ENCODE measurements around the gene ERVH48-1. TPM values are rescaled to one million over a fixed set of nuclear protein-coding genes. Genes with fewer than 3 reads are reported as not detected.

Gene ERVH48-1
- total RNA-seq, 4 donors from 2014 or later: not detected

DNA sequence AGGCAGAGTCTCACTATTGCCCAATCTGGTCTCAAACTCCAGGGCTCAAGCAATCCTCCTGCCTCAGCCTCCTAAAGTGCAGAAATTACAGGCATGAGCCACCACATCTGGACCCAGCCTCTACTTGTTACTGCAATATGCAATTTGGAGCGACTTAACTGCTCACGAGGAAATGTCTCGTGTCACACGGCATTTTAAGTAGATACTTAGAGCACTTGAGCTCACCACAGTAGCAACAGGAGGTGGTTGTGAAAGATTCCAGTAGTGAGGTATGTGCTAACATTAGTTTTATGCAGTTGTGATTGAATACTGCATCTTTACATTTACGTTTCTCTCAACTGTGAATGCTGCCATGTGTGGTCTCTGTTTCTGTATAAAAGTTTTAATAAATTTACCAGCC, 38.1 kb downstream of the ERVH48-1 start:
- peaks cover 0 to 2% of the 10 kb centered on the region in 2 donors for H3K4me1 ChIP-seq
- H3K36me3 ChIP-seq: no peaks in the 10 kb centered on the region
- no peak for ATAC-seq
- no peaks in the 10 kb centered on the region for H3K27me3 ChIP-seq
- TF ChIP-seq POLR2A (IDR thresholded peaks at IDR 0.05): no peak
- TF ChIP-seq, protein P1, sequence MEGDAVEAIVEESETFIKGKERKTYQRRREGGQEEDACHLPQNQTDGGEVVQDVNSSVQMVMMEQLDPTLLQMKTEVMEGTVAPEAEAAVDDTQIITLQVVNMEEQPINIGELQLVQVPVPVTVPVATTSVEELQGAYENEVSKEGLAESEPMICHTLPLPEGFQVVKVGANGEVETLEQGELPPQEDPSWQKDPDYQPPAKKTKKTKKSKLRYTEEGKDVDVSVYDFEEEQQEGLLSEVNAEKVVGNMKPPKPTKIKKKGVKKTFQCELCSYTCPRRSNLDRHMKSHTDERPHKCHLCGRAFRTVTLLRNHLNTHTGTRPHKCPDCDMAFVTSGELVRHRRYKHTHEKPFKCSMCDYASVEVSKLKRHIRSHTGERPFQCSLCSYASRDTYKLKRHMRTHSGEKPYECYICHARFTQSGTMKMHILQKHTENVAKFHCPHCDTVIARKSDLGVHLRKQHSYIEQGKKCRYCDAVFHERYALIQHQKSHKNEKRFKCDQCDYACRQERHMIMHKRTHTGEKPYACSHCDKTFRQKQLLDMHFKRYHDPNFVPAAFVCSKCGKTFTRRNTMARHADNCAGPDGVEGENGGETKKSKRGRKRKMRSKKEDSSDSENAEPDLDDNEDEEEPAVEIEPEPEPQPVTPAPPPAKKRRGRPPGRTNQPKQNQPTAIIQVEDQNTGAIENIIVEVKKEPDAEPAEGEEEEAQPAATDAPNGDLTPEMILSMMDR (IDR thresholded peaks at IDR 0.05 in 4 of 5, conservative IDR thresholded peaks at IDR 0.05 in 1 of 5): no peak
- no peak overlapping the region for H3K27ac ChIP-seq
- in situ Hi-C loops (cut with MboI; ENCODE audit: low sequenced_read_pairs in 4 of 4) (loop anchor here in 1 of 4 donors (25.0 kb wide), 1 partner anchor 100 kb away; no protein-coding TSS in a partner anchor), intact Hi-C loops (cut with DNase I; ENCODE audit: low total_unique reads) (no loop called here)
- no peak for DNase-seq
- H3K9me3 ChIP-seq: no peaks in the 10 kb centered on the region
- no peak overlapping the region for H3K4me3 ChIP-seq

DNA sequence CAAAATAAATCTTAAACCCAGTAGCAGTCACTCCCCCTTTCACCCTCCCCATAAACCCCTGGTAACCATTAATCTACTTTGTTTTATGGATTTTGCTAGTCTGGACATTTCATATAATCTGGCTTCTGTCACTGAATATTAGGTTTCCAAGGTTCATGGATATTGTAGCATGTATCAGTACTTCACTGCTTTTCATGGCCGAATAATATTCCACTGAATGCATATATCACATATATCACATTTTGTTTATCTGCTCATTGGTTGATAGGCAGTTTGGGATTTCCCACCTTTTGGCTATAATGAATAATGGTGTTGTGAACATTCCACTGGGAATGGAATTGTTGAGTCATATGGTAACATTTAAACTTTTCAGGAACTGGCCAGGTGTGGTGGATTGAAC, 41.5 kb downstream of the ERVH48-1 start:
- DNase-seq (no peak), ATAC-seq (no peak)
- Histone ChIP-seq H3K4me1 (peaks cover 9% of the 10 kb centered on the region in 2 donors), H3K27ac (no peak overlapping the region), H3K36me3 (no peaks in the 10 kb centered on the region), H3K4me3 (no peak overlapping the region), H3K9me3 (no peaks in the 10 kb centered on the region), H3K27me3 (no peaks in the 10 kb centered on the region)
- in situ Hi-C loops (cut with MboI; ENCODE audit: low sequenced_read_pairs in 4 of 4): loop anchor here in 1 of 4 donors (25.0 kb wide), 1 partner anchor 97 kb away; no protein-coding TSS in a partner anchor
- TF ChIP-seq, protein P1 (IDR thresholded peaks at IDR 0.05 in 4 of 5, conservative IDR thresholded peaks at IDR 0.05 in 1 of 5): no peak
- TF ChIP-seq POLR2A (IDR thresholded peaks at IDR 0.05): no peak
- intact Hi-C loops (cut with DNase I; ENCODE audit: low total_unique reads): no loop called here

DNA sequence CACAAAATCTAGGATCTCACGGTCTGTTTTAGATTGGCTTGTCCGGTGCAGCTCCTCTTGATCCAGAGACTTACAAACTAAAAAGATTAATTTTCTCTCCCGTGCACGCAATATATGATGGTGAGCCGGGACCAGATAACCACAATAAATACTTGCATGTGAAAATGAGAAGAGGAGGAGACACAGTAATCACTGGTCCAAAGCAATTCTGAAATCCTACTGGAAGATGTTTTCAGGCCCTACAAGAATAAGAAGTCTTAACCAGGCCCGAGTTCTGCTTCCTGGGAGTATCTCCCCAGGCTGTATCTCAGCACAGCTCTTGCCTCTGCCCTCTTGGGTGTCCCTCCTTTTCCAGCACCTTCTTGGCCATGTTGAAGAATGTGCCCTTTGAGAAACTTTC, 45.1 kb downstream of the ERVH48-1 start:
- peak overlapping the region in 3 of 4 donors; percentile 90 to 94 (median 90) for H3K4me3 ChIP-seq
- H3K27ac ChIP-seq: peak overlapping the region in 2 of 4 donors; percentile 81 to 97
- no peaks in the 10 kb centered on the region for H3K27me3 ChIP-seq
- TF ChIP-seq POLR2A (IDR thresholded peaks at IDR 0.05): no peak
- TF ChIP-seq, protein P1 (IDR thresholded peaks at IDR 0.05 in 4 of 5, conservative IDR thresholded peaks at IDR 0.05 in 1 of 5): no peak
- no peak for DNase-seq
- in situ Hi-C loops (cut with MboI; ENCODE audit: low sequenced_read_pairs in 4 of 4) (loop anchor here in 1 of 4 donors (25.0 kb wide), 1 partner anchor 93 kb away; no protein-coding TSS in a partner anchor), intact Hi-C loops (cut with DNase I; ENCODE audit: low total_unique reads) (no loop called here)
- peaks cover 0 to 12% of the 10 kb centered on the region in 2 donors for H3K36me3 ChIP-seq
- H3K9me3 ChIP-seq: no peaks in the 10 kb centered on the region
- ATAC-seq: no peak
- peaks cover 17% of the 10 kb centered on the region in 2 donors for H3K4me1 ChIP-seq

DNA sequence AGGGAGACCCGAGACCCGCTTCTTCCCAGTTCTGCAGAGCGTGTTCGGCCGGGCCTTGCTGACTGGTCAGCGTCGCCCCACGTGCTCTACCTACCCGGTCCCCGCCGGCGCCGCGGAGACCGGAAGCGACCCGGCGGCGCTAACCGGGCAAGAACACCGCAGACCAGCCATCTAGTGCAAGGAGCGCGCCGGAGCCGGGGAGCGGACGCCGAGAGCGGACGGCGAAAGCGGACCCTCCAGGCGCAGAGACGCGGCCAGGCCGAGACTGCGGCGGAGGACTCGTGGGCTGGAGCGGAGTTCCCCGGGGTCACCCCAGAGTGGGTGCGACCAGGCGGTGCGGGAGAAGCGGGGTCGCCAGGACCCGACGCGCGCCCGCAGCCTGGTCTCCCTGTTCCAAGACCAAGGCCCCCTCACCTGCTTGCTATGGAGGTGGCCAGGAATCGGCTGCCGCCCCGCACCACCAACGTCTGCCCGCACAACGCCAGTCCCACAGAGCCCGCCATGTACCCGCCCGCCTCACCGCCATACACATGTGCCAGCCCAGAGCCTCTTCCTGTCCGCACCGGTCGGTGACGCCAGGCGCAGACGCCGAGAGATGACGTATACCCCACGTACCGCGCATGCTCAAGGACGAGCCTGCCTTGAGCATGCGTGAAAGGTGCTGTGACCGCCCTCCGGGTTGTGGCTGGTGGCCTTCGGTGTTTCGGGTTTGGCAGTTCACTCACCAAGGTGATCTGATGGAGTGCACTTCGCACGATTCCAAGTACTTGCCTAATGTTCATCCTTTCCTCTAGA, 46.2 kb downstream of the ERVH48-1 start, which contains the start of gene WDR4:
Gene WDR4 (minus strand): TSS at position 547 of the 795 bp plus-strand sequence. CDS start 44 bp downstream, at position 503.
- Histone ChIP-seq H3K36me3 (peaks cover 0 to 23% of the 10 kb centered on the region in 2 donors), H3K9me3 (no peaks in the 10 kb centered on the region), H3K27ac (peak within 1 kb of the TSS; percentile 81 to 97 (median 90)), H3K4me3 (peak within 1 kb of the TSS; percentile 86 to 94 (median 90)), H3K27me3 (no peaks in the 10 kb centered on the region), H3K4me1 (peaks cover 17% of the 10 kb centered on the region in 2 donors)
- in situ Hi-C loops (cut with MboI; ENCODE audit: low sequenced_read_pairs in 4 of 4): loop anchor here in 1 of 4 donors (25.0 kb wide), 1 partner anchor 92 kb away; no protein-coding TSS in a partner anchor
- intact Hi-C loops (cut with DNase I; ENCODE audit: low total_unique reads): loop anchor here (1.0 to 2.0 kb wide), 3 partner anchors 14 to 780 kb away; partner anchors contain the start of genes HSF2BP, NDUFV3, PKNOX1 and RRP1B
- ATAC-seq (peak; percentile 97 to 99), DNase-seq (peak; percentile 95 to 97)
- peak; percentile 61 to 62 for TF ChIP-seq POLR2A (IDR thresholded peaks at IDR 0.05)
- TF ChIP-seq, protein P1 (IDR thresholded peaks at IDR 0.05 in 4 of 5, conservative IDR thresholded peaks at IDR 0.05 in 1 of 5): no peak

Measured in gastrocnemius medialis (tissue), 4 donors.